ENCODE results near the gene CHN1. TPM values are rescaled to one million over a fixed set of nuclear protein-coding genes. Genes with fewer than 3 reads are reported as not detected.

Gene CHN1
- polyA plus RNA-seq, 4 donors, result 18.4 to 29.8 (median 28.1) TPM

- DNase-seq (ENCODE audit: low read depth in 4 of 4, low spot score in 3 of 4), result no peak
Measured at GRCh38 chr2:174792309-174793025, 212.7 kb downstream of the CHN1 start.

- DNase-seq (ENCODE audit: low read depth in 4 of 4, low spot score in 3 of 4), result no peak
Measured at GRCh38 chr2:174791746-174792280, 213.4 kb downstream of the CHN1 start.

DNA sequence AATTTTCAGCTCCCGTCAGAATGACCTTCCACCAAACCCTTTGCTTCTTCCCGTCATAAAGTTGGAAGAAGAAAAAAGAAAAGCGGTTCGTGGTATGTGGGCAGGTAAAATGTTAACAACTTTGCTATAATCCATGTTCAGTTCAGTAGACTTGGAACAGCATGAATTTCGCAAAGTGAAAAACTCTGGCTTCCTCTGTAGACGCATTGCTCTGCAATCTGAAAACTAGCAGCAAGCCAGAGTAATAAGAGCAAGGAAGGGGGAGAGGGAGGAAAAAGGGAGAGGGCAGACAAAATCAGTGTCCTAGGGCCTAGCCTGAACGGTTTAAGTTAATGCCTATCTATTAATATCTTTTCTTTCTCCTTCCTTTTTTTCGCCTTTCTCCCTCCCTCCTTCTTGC is 214.2 kb downstream of the CHN1 start:
- no peak for DNase-seq (ENCODE audit: low read depth in 4 of 4, low spot score in 3 of 4)

- no peak for DNase-seq (ENCODE audit: low read depth in 4 of 4, low spot score in 3 of 4)
Measured at GRCh38 chr2:174789001-174789400, 216.2 kb downstream of the CHN1 start.

GRCh38 chr2:174788291-174788929 is 216.8 kb downstream of the CHN1 start:
- no peak for DNase-seq (ENCODE audit: low read depth in 4 of 4, low spot score in 3 of 4)

- DNase-seq (ENCODE audit: low read depth in 4 of 4, low spot score in 3 of 4), result no peak
Measured at GRCh38 chr2:174787487-174788205, 217.5 kb downstream of the CHN1 start.

DNA sequence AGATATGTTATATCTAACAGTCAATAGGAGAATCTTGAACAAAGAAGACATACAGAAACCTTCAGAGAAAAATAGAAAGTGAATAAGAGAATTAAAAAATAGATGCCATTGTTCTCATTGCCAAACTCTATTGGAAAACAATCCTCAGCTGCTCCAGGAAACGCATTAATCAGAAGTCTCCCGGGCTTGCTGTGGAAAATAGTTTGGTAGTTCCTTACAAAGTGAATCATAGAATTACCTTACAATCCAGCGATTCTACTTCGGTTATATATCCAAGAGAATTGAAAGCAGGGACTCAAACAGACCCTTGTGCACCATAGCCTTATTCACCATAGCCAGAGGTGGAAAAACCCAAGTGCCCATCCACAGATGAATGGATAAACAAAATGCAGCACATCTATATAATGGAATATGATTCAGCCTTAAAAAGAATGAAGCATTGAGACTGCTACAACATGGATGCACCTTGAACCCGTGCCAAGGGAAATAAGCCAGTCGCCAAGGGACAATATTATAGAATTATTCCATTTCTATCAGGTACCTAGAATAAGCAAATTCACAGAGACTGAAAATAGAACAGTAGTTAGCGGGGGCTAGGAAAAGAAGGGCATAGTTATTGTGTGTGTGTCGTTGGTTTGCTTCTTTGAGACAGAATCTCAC is 219.0 kb downstream of the CHN1 start:
- DNase-seq (ENCODE audit: low read depth in 4 of 4, low spot score in 3 of 4), result no peak

DNA sequence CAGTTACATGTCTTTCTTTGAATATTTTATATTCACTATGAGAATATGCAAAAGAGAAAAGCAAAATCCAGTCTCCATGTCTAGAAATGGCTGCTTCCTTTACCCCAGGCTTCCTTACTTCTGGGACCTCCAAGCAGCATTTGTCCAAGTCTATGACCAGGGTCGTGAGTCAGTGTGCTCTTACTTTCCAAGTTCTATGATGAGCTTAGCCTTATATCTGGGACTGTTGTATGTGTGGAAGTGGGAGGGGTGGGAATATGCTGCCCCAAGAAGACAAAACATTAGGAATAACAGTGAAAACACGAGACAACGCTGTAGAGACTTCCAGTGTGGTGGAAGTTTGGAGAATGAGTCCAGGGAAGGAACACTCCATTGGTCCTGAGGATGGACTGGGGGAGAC is 219.7 kb downstream of the CHN1 start:
- DNase-seq (ENCODE audit: low read depth in 4 of 4, low spot score in 3 of 4), result no peak

GRCh38 chr2:174784909-174785308 is 220.3 kb downstream of the CHN1 start:
- no peak for DNase-seq (ENCODE audit: low read depth in 4 of 4, low spot score in 3 of 4)

DNA sequence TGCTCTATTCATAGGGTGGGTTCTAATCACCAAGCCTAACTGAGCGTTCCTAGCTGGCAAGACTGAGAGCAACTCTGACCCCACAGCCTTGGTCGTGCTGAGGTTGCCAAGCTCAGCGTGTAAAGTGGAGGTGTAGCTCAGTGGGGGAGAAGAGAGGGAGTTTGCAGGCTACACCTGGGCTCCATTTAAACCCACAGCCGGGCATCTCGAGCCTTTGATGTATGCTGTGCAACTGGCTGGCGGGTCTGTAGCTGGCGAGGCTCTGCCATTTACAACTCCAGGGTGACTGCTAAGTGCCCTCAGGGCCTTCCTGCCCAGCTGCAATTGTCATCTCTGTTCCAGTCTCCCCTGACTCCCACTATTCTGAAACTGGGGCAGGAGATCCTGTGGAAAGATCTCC is 220.9 kb downstream of the CHN1 start:
- no peak for DNase-seq (ENCODE audit: low read depth in 4 of 4, low spot score in 3 of 4)

GRCh38 chr2:174781996-174782395 is 223.2 kb downstream of the CHN1 start:
- DNase-seq (ENCODE audit: low read depth in 4 of 4, low spot score in 3 of 4), result no peak

DNA sequence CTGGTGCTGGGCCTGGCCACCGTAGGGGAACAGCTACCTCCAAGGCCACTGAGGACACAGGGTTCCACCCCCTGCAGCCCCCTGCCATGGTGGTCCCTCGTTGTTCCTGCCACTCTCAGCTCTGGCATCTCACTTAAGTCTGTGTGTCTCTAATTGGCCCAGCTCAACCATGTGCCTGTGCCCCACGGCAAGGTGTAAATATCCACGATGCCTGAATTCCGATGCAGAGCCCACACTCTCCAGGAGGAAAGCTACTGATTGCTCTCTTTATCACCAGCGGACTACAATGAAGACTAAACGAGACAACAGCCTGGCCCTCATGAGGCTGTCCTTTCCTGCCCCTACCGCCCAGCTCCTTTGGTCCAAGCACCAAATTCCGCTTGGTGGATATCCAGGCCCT is 223.9 kb downstream of the CHN1 start:
- no peak for DNase-seq (ENCODE audit: low read depth in 4 of 4, low spot score in 3 of 4)

DNA sequence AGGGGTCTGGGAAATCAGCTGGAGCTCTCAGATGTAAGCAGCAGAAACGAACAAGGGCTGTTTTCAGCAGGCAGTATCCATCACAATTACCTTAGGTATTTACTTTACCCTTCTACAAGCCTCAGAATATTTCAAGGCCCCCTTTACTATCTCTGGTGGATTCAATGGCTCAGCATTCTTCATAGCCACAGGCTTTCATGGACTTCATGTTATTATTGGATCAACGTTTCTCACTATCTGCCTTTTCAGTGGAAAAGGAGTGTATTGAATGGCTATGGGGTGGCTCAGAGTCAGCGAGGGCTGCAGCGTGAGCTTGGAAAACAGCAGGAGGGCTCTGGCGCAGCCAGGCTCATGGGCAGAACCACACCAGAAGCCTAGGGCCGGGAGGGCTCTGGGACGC is 224.3 kb downstream of the CHN1 start:
- no peak for DNase-seq (ENCODE audit: low read depth in 4 of 4, low spot score in 3 of 4)

- no peak for DNase-seq (ENCODE audit: low read depth in 4 of 4, low spot score in 3 of 4)
Measured at GRCh38 chr2:174780191-174780840, 224.9 kb downstream of the CHN1 start.

- DNase-seq (ENCODE audit: low read depth in 4 of 4, low spot score in 3 of 4), result no peak
Measured at GRCh38 chr2:174779361-174779928, 225.7 kb downstream of the CHN1 start.

GRCh38 chr2:174778085-174778981 is 226.8 kb downstream of the CHN1 start:
- DNase-seq (ENCODE audit: low read depth in 4 of 4, low spot score in 3 of 4), result no peak

DNA sequence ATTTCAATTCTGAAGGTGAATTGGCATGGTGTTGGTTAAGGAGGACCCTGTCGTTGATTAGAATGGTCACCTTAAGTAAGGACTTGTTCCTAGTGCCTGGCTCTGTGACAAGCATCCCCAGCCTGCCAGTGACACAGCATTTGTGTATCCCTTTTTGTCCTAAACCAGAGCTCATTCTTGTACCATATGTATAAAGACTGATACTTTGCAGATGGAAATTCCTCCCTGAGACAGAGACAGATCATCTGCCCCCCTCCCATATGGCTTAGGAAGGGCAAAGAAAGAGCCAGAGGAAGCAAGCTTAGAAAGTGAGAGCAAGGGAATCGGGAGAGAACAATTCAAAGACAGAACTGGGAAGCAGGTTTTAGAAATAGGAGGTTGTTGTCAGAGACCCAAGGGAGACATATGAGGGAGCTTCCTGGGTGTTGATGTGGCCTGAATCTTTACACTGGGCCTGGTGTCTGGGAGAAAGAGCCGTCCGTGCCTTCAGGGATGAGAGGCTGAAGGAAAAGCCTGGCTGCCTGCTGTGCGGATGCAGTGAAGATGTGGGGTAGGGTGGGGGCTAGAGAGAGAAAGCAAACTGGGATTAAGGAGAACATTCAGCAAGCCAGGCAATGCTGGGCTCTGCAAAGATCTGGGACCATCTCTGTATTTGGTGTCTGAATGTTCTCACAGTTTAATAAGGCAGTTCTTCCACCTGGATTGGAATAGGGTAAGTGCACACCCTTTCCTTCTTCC is 227.7 kb downstream of the CHN1 start:
- no peak for DNase-seq (ENCODE audit: low read depth in 4 of 4, low spot score in 3 of 4)

- DNase-seq (ENCODE audit: low read depth in 4 of 4, low spot score in 3 of 4), result no peak
Measured at GRCh38 chr2:174776675-174777074, 228.5 kb downstream of the CHN1 start.

All from left renal pelvis (tissue), 4 donors.